ENCODE measurements around the gene LRPAP1. TPM values are rescaled to one million over a fixed set of nuclear protein-coding genes. Genes with fewer than 3 reads are reported as not detected.
A peak's percentile ranks its signal among the peaks of the same experiment; 100 is the strongest.

LRPAP1 gene
- total RNA-seq, 2 donors from 2014 or later, result 256 to 321 TPM

- H3K9me3 ChIP-seq, result no peaks in the 10 kb centered on the region
- H3K4me1 ChIP-seq, result peaks cover 0 to 77% of the 10 kb centered on the region in 2 donors
- DNase-seq (ENCODE audit: low spot score), result no peak
- peak overlapping the region; percentile 85 to 96 for H3K27ac ChIP-seq
- TF ChIP-seq CTCF (IDR thresholded peaks at IDR 0.05), result peak in 1 of 2 donors; percentile 47
- no peaks in the 10 kb centered on the region for H3K36me3 ChIP-seq
- no peaks in the 10 kb centered on the region for H3K27me3 ChIP-seq
- peak overlapping the region in 1 of 2 donors; percentile 12 for H3K4me3 ChIP-seq
Observed at GRCh38 chr4:3465698-3466671, 66.2 kb downstream of the LRPAP1 start.

GRCh38 chr4:3464911-3465697 lies 67.1 kb downstream of the LRPAP1 start:
- TF ChIP-seq CTCF (IDR thresholded peaks at IDR 0.05), result no peak
- peak overlapping the region; percentile 62 to 70 for H3K4me3 ChIP-seq
- no peaks in the 10 kb centered on the region for H3K9me3 ChIP-seq
- no peaks in the 10 kb centered on the region for H3K36me3 ChIP-seq
- peaks cover 0 to 70% of the 10 kb centered on the region in 2 donors for H3K4me1 ChIP-seq
- DNase-seq (ENCODE audit: low spot score), result no peak
- peak overlapping the region; percentile 85 to 96 for H3K27ac ChIP-seq
- H3K27me3 ChIP-seq, result no peaks in the 10 kb centered on the region

GRCh38 chr4:3464349-3464905 lies 67.8 kb downstream of the LRPAP1 start:
- TF ChIP-seq CTCF (IDR thresholded peaks at IDR 0.05), result no peak
- no peak for DNase-seq (ENCODE audit: low spot score)

GRCh38 chr4:3463556-3464348 lies 68.5 kb downstream of the LRPAP1 start:
- peak overlapping the region; percentile 62 to 70 for H3K4me3 ChIP-seq
- peak overlapping the region; percentile 85 to 96 for H3K27ac ChIP-seq
- peaks cover 0 to 59% of the 10 kb centered on the region in 2 donors for H3K4me1 ChIP-seq
- H3K27me3 ChIP-seq, result no peaks in the 10 kb centered on the region
- no peaks in the 10 kb centered on the region for H3K36me3 ChIP-seq
- no peak for TF ChIP-seq CTCF (IDR thresholded peaks at IDR 0.05)
- DNase-seq (ENCODE audit: low spot score), result no peak
- no peaks in the 10 kb centered on the region for H3K9me3 ChIP-seq

More at GRCh38 chr4:3464349-3464905, 67.8 kb downstream of the LRPAP1 start:
- Histone ChIP-seq H3K27ac (peak overlapping the region; percentile 85 to 96), H3K36me3 (no peaks in the 10 kb centered on the region), H3K27me3 (no peaks in the 10 kb centered on the region), H3K4me1 (peaks cover 0 to 63% of the 10 kb centered on the region in 2 donors), H3K9me3 (no peaks in the 10 kb centered on the region), H3K4me3 (peak overlapping the region; percentile 62 to 70)
